Endothelial cell of umbilical vein (primary cell): Measurements from ENCODE around the gene TP53TG5. TPM values are rescaled to one million over a fixed set of nuclear protein-coding genes. Genes with fewer than 3 reads are reported as not detected.

Experiments used
- BruUV-seq: library from RNA; stranded (reverse); fragments of 400-500 nt; replicated peaks from 2 replicates; lab custom pipeline; 2021; lab: Mats Ljungman, UMichigan
- CTCF ChIA-PET: fragments of 300-600, 350-600 bp; sonication (Branson Sonifier 250); formaldehyde crosslinking; loops from one replicate; lab custom pipeline; 2021; ENCODE audit warnings: antibody characterized with exemption, inconsistent platforms; lab: Charles Lee
- POLR2A ChIA-PET: fragments of 300-600, 350-600 bp; sonication (Branson Sonifier 250); formaldehyde crosslinking; loops from one replicate; lab custom pipeline; 2021; ENCODE audit warnings: antibody characterized with exemption, inconsistent platforms; lab: Charles Lee
- DNase-seq: peaks from one replicate; pipeline ENCODE4 v3.0.0-alpha.2; 2011; ENCODE audit warnings: low read depth, low spot score
- FAIRE-seq: peaks from 2 replicates; lab custom pipeline; 2011; peaks lifted over from hg19 to GRCh38; lab: Jason Lieb, UNC
- H2AFZ ChIP-seq: 2 replicates; pipeline ENCODE4 v1.6.0; 2012; ENCODE audit warnings: low read depth, low read length, control low read depth, inconsistent platforms
- H3K27ac ChIP-seq: 2 replicates; pipeline ENCODE4 v1.5.1; 2011; ENCODE audit warnings: low read depth, mild to moderate bottlenecking, control low read depth, low read length, moderate library complexity; ENCODE audit not compliant: insufficient read depth
- H3K27me3 ChIP-seq, 2 experiments: 2 replicates each; pipeline versions ENCODE4 v1.6.0 to v1.6.1; 2011; ENCODE audit warnings: low read length in 2 of 2, mixed read lengths in 1 of 2; ENCODE audit not compliant: control insufficient read depth in 2 of 2, insufficient read depth in 2 of 2
- H3K36me3 ChIP-seq, 2 experiments: 2 replicates in 1 of 2; 3 replicates in 1 of 2; pipeline ENCODE4 v1.5.1; 2011; ENCODE audit warnings: low read length in 2 of 2, mild to moderate bottlenecking in 1 of 2, moderate library complexity in 1 of 2; ENCODE audit not compliant: control insufficient read depth in 2 of 2, insufficient read depth in 2 of 2; ENCODE audit errors: extremely low read depth in 1 of 2
- H3K4me1 ChIP-seq: 3 replicates; pipeline ENCODE4 v1.5.1; 2011; ENCODE audit warnings: mild to moderate bottlenecking, low read length; ENCODE audit not compliant: control insufficient read depth, insufficient read depth; ENCODE audit errors: extremely low read depth
- H3K4me2 ChIP-seq: 2 replicates; pipeline ENCODE4 v1.6.1; 2011; ENCODE audit warnings: low read length, control low read depth, mixed read lengths; ENCODE audit not compliant: insufficient read depth
- H3K4me3 ChIP-seq, 3 experiments: fragments of 200-600 bp in 1 of 3; sonication (generic), shearing (Covaris generic) in 1 of 3; replicated peaks in 1 of 3; 2 replicates each; pipeline ENCODE4 v1.5.1; 2011 to 2016; ENCODE audit warnings: control low read depth in 3 of 3, low read length in 3 of 3, mild to moderate bottlenecking in 2 of 3, inconsistent platforms in 1 of 3, low read depth in 1 of 3, moderate library complexity in 1 of 3; ENCODE audit not compliant: insufficient read depth in 1 of 3
- H3K79me2 ChIP-seq: 2 replicates; pipeline ENCODE4 v1.6.0; 2012; ENCODE audit warnings: low read length, inconsistent platforms; ENCODE audit not compliant: control insufficient read depth, insufficient read depth
- H3K9ac ChIP-seq: replicated peaks from 2 replicates; pipeline ENCODE3; 2011; ENCODE audit warnings: low read length, control low read depth; ENCODE audit not compliant: insufficient read depth; ENCODE audit errors: extremely low read depth
- H3K9me1 ChIP-seq: replicated peaks from 3 replicates; pipeline ENCODE4 v1.6.0; 2011; ENCODE audit warnings: mild to moderate bottlenecking, low read length; ENCODE audit not compliant: control insufficient read depth, insufficient read depth; ENCODE audit errors: extremely low read depth
- H3K9me3 ChIP-seq: replicated peaks from 2 replicates; pipeline ENCODE4 v1.5.1; 2012; ENCODE audit warnings: low read length, inconsistent platforms; ENCODE audit not compliant: control insufficient read depth, insufficient read depth
- H4K20me1 ChIP-seq: replicated peaks from 2 replicates; pipeline ENCODE3; 2011; ENCODE audit warnings: mild to moderate bottlenecking, low read length; ENCODE audit not compliant: control insufficient read depth, insufficient read depth; ENCODE audit errors: extremely low read depth
- CTCF ChIP-seq, 2 donors: IDR thresholded peaks; 1 replicate in 1 of 2; 2 replicates in 1 of 2; pipeline ENCODE4 v1.5.1; 2011; ENCODE audit warnings: low read length in 2 of 2, mild to moderate bottlenecking in 2 of 2, moderate library complexity in 2 of 2, control low read depth in 1 of 2, inconsistent platforms in 1 of 2, low read depth in 1 of 2; ENCODE audit not compliant: insufficient read depth in 1 of 2; ENCODE audit errors: extremely low read depth in 1 of 2
- EZH2 ChIP-seq: IDR thresholded peaks from 2 replicates; pipeline ENCODE4 v1.6.1; 2012; ENCODE audit warnings: borderline replicate concordance, low read depth, mild to moderate bottlenecking, moderate library complexity, low read length, inconsistent platforms; ENCODE audit not compliant: severe bottlenecking
- FOS ChIP-seq: IDR thresholded peaks from 2 replicates; pipeline ENCODE4 v1.6.1; 2011; ENCODE audit warnings: mild to moderate bottlenecking, low read length, moderate library complexity, borderline replicate concordance; ENCODE audit not compliant: insufficient read depth
- GATA2 ChIP-seq: IDR thresholded peaks from 2 replicates; pipeline ENCODE4 v1.7.0; 2011; ENCODE audit warnings: low read depth, mild to moderate bottlenecking, moderate library complexity, mixed read lengths, low read length; ENCODE audit not compliant: insufficient read length, insufficient read depth
- JUN ChIP-seq: IDR thresholded peaks from 2 replicates; pipeline ENCODE4 v1.6.1; 2011; ENCODE audit warnings: borderline replicate concordance, low read depth; ENCODE audit not compliant: insufficient read length, insufficient read depth
- MAX ChIP-seq: IDR thresholded peaks from 2 replicates; pipeline ENCODE4 v1.6.1; 2011; ENCODE audit not compliant: insufficient read depth, insufficient read length
- MYC ChIP-seq: IDR thresholded peaks from one replicate; pipeline ENCODE4 v1.6.1; 2011; ENCODE audit warnings: mild to moderate bottlenecking, low read depth, low read length
- POLR2A ChIP-seq: IDR thresholded peaks from 2 replicates; pipeline ENCODE4 v1.6.1; 2012; ENCODE audit warnings: low read depth, mild to moderate bottlenecking, control low read depth, low read length
- POLR2AphosphoS5 ChIP-seq: IDR thresholded peaks from 2 replicates; pipeline ENCODE4 v1.6.1; 2012; ENCODE audit warnings: low read depth, mild to moderate bottlenecking, control low read depth, low read length, moderate library complexity; ENCODE audit not compliant: insufficient read depth
- dilution Hi-C: fragments of 300-500 bp; cut with MboI; formaldehyde crosslinking; loops from one replicate; pipeline ENCODE4 v1.15.0; 2019; ENCODE audit warnings: low sequenced_read_pairs; ENCODE audit not compliant: extremely low pct_ligation_motif_present
- intact Hi-C: fragments of 100-400 bp; cut with micrococcal nuclease; formaldehyde crosslinking; loops from one replicate; pipeline ENCODE4 v1.10.0; 2022
- polyA plus RNA-seq, 4 experiments: library from polyadenylated mRNA; depleted of rRNA in 3 of 4; stranded (reverse) in 3 of 4; unstranded in 1 of 4; fragments of >200 nt; gene quantifications; 2 replicates each; pipeline versions ENCODE4 v1.2.1 to v1.2.3, GENCODE V29; 2011 to 2012; ENCODE audit warnings: missing spikeins in 1 of 4
- total RNA-seq: library from RNA; stranded (reverse); gene quantifications from 2 replicates; pipeline ENCODE4 v1.2.3, GENCODE V29; 2021

TP53TG5 gene
- total and polyA plus RNA-seq, 2 donors (not counting 3 experiments of a cell fraction or from before 2014, with no cell fraction given) = not detected

GRCh38 chr20:45339084-45339483, 39.0 kb downstream of the TP53TG5 start:
- H3K4me2 ChIP-seq = no peak overlapping the region
- no peak for DNase-seq
- no peaks in the 10 kb centered on the region for H3K27me3 ChIP-seq
- H3K36me3 ChIP-seq = peaks cover 0 to 3% of the 10 kb centered on the region in 2 experiments
- no peaks in the 10 kb centered on the region for H3K9me3 ChIP-seq
- H4K20me1 ChIP-seq = no peaks in the 10 kb centered on the region
- H3K79me2 ChIP-seq = peaks cover 65% of the 10 kb centered on the region
- intact Hi-C loops (no loop called here), dilution Hi-C loops (no loop called here)
- no peak overlapping the region for H2AFZ ChIP-seq
- H3K9ac ChIP-seq = no peak overlapping the region
- FAIRE-seq = no peak
- CTCF ChIA-PET = interaction anchor here (1.0 kb wide), 1 partner anchor 35 kb away, joined by 4 read pairs; no protein-coding TSS in a partner anchor
- no TSS peak for BruUV-seq
- POLR2A ChIA-PET = interaction anchor here (1.4 kb wide), 1 partner anchor 10 kb away, joined by 3 read pairs; the partner anchor contains the start of gene SDC4
- no peak overlapping the region for H3K27ac ChIP-seq
- no peak overlapping the region for H3K4me3 ChIP-seq
- H3K4me1 ChIP-seq = peaks cover 42% of the 10 kb centered on the region
- no peaks in the 10 kb centered on the region for H3K9me1 ChIP-seq
- no peak for TF ChIP-seq POLR2AphosphoS5
- TF ChIP-seq MYC = no peak
- TF ChIP-seq GATA2 = no peak
- no peak for TF ChIP-seq JUN
- TF ChIP-seq POLR2A = no peak
- TF ChIP-seq FOS = no peak
- no peak for TF ChIP-seq MAX
- no peak for TF ChIP-seq EZH2
- no peak for TF ChIP-seq CTCF (IDR thresholded peaks at IDR 0.05; ENCODE audit: extremely low read depth in 1 of 2, insufficient read depth in 1 of 2, low read depth in 1 of 2, low read length in 2 of 2)
